ENCODE results near the gene ALG3. TPM values are rescaled to one million over a fixed set of nuclear protein-coding genes. Genes with fewer than 3 reads are reported as not detected.

The ALG3 gene
- total and polyA plus RNA-seq, 9 of the 15 experiments (the other 6 are each of a cell fraction or from before 2014, with no cell fraction given), result 37.5 to 107 (median 80.1) TPM

GRCh38 chr3:184249412-184250166, 827 bp upstream of the ALG3 start, which contains the start of gene EEF1AKMT4:
EEF1AKMT4 (plus strand) TSS chr3:184249672; CDS start chr3:184249695, 23 bp downstream.
- ChIA-PET CTCF (ENCODE audit: low intra/inter-chr PET ratio) (interaction anchor here (0.6 to 2.0 kb wide), 5 partner anchors 10 to 355 kb away, joined by 3 to 9 read pairs (median 5); no protein-coding TSS in a partner anchor), POLR2A (interaction anchor here (0.6 to 1.1 kb wide), 4 partner anchors 8 to 22 kb away, joined by 3 to 4 read pairs (median 4); partner anchors contain the start of gene CAMK2N2)
- Histone ChIP-seq H3K4me2 (ENCODE audit: insufficient read depth, low read length) (peak within 1 kb of the TSS; percentile 99), H2AFZ (ENCODE audit: low read depth, low read length) (peak within 1 kb of the TSS; percentile 86), H3K27ac (ENCODE audit: extremely low read depth, low read depth, low read length) (peak within 1 kb of the TSS; percentile 95), H3K4me3 (peak within 1 kb of the TSS; percentile 96), H3K4me1 (replicated peaks in 1 of 2; ENCODE audit: control insufficient read depth in 2 of 2, insufficient read depth in 2 of 2, low read length in 2 of 2) (peaks cover 3 to 9% of the 10 kb centered on the region in 2 experiments; a peak in 3 of 5 replicates), H3K36me3 (ENCODE audit: control insufficient read depth, insufficient read depth, low read length) (peaks cover 18% of the 10 kb centered on the region), H3K79me2 (ENCODE audit: control insufficient read depth, insufficient read depth, low read length) (peaks cover 33% of the 10 kb centered on the region), H3K9me3 (replicated peaks; ENCODE audit: control insufficient read depth, insufficient read depth, low read depth, low read length) (no peaks in the 10 kb centered on the region), H3K9me1 (ENCODE audit: control insufficient read depth, insufficient read depth, low read length) (no peaks in the 10 kb centered on the region), H3K9ac (ENCODE audit: insufficient read depth in 1 of 2, low read depth in 2 of 2, low read length in 2 of 2) (peak within 1 kb of the TSS; percentile 96 to 97), H3K27me3 (ENCODE audit: control insufficient read depth in 2 of 2, insufficient read depth in 2 of 2, low read length in 2 of 2) (no peaks in the 10 kb centered on the region), H4K20me1 (replicated peaks; ENCODE audit: control insufficient read depth, insufficient read depth, low read length) (no peaks in the 10 kb centered on the region)
- in situ Hi-C loops (cut with MboI) (loop anchor here (10.0 kb wide), 1 partner anchor 235 kb away; the partner anchor contains the start of gene ABCC5), intact Hi-C loops (cut with micrococcal nuclease) (loop anchor here (2.0 to 10.0 kb wide), 6 partner anchors 35 to 355 kb away; partner anchors contain the start of genes ABCC5 and PSMD2)
- FAIRE-seq, result peak; percentile 98
- ATAC-seq, result peak; percentile 97
- WGBS (ENCODE audit: insufficient coverage, low coverage, missing lambda C conversion rate), result under 1% methylated on average over 51 of the region's 54 CpGs
- peak; percentile 92 to 99 (median 94) for DNase-seq (ENCODE audit: extremely low read depth in 1 of 4, low spot score in 3 of 4)
- TSS peak; percentile 61 for BruUV-seq (replicated peaks)
- TF ChIP-seq FOXM1 (IDR thresholded peaks at IDR 0.05; ENCODE audit: low read depth) (no peak), FOXM1 (CRISPR knock-in tag; IDR thresholded peaks at IDR 0.05; ENCODE audit: low read depth) (0 out of 2 replicates have a peak, but pooled peaks have one; percentile 6), PTTG1 (tag; IDR thresholded peaks at IDR 0.05; ENCODE audit: low read depth) (no peak), POLR2G (IDR thresholded peaks at IDR 0.05; ENCODE audit: low read depth, low read length) (peak; percentile 96), CHD2 (IDR thresholded peaks at IDR 0.05; ENCODE audit: low read depth, low read length) (peak; percentile 38; the same call in 1 of the 2 replicates), NR2C1 (IDR thresholded peaks at IDR 0.05) (no peak), NR2C1 (tag; IDR thresholded peaks at IDR 0.05) (no peak), ZC3H11A (IDR thresholded peaks at IDR 0.05; ENCODE audit: low read depth, low read length) (no peak), PML (IDR thresholded peaks at IDR 0.05; ENCODE audit: low read length) (no peak), EP300 (IDR thresholded peaks at IDR 0.05; ENCODE audit: low read length) (peak; percentile 62), JUNB (CRISPR knock-in tag; conservative IDR thresholded peaks at IDR 0.05) (no peak), ERF (CRISPR knock-in tag; IDR thresholded peaks at IDR 0.05) (no peak), HMBOX1 (IDR thresholded peaks at IDR 0.05) (no peak), ZNF639 (CRISPR knock-in tag; conservative IDR thresholded peaks at IDR 0.05 in 1 of 2, IDR thresholded peaks at IDR 0.05 in 1 of 2) (peak in 1 of 2 experiments; percentile 67; a peak in 2 of 4 replicates), ZFX (CRISPR knock-in tag; IDR thresholded peaks at IDR 0.05) (peak; percentile 89), TEAD4 (IDR thresholded peaks at IDR 0.05; ENCODE audit: low read length) (peak; percentile 30; the same call in 1 of the 2 replicates), TEAD4 (CRISPR knock-in tag; IDR thresholded peaks at IDR 0.05; ENCODE audit: borderline replicate concordance) (no peak), CHCHD3 (CRISPR knock-in tag; IDR thresholded peaks at IDR 0.05) (no peak), ATF1 (CRISPR knock-in tag; IDR thresholded peaks at IDR 0.05) (no peak), ATF1 (tag; IDR thresholded peaks at IDR 0.05) (0 out of 2 replicates have a peak, but pooled peaks have one; percentile 20), RBFOX2 (IDR thresholded peaks at IDR 0.05; ENCODE audit: low read depth, low read length) (peak; percentile 86), ZEB2 (IDR thresholded peaks at IDR 0.05) (peak; percentile 13; the same call in 1 of the 2 replicates), LCOR (CRISPR knock-in tag; IDR thresholded peaks at IDR 0.05) (0 out of 2 replicates have a peak, but pooled peaks have one; percentile 10)

Data from K562 (cell line).